HepG2 (cell line): Measurements from ENCODE around the gene OR2T34. TPM values are rescaled to one million over a fixed set of nuclear protein-coding genes. Genes with fewer than 3 reads are reported as not detected.

Experiments used
- ATAC-seq: fragments of 200-7000 bp; cut with Tn5 transposase; 3 replicates; pipeline ENCODE4 v1.9.1; 2020; ENCODE audit warnings: mild to moderate bottlenecking, moderate library complexity
- BruUV-seq: library from RNA; stranded (reverse); fragments of 400-500 nt; replicated peaks from 2 replicates; lab custom pipeline; 2021; lab: Mats Ljungman, UMichigan
- CTCF ChIA-PET: fragments of 300-600 bp; formaldehyde crosslinking; extraction: SDS; loops from one replicate; lab custom pipeline; 2021; ENCODE audit warnings: low total read pairs, inconsistent platforms, low intra/inter-chr PET ratio; lab: Yijun Ruan, JAX
- POLR2A ChIA-PET: fragments of 350-600 bp; sonication (Branson Sonifier 250); formaldehyde crosslinking; loops from one replicate; lab custom pipeline; 2020; ENCODE audit warnings: antibody characterized with exemption, inconsistent platforms; lab: Yijun Ruan, JAX
- DNase-seq: peaks from one replicate; pipeline ENCODE4 v3.0.0-alpha.2; 2015; ENCODE audit warnings: low spot score
- FAIRE-seq: peaks from 3 replicates; lab custom pipeline; 2011; peaks lifted over from hg19 to GRCh38; lab: Jason Lieb, UNC
- H2AFZ ChIP-seq: one replicate; pipeline ENCODE4 v1.6.1; 2011; ENCODE audit warnings: low read length, inconsistent platforms
- H3K27ac ChIP-seq: fragments of 300-600 bp; 3 replicates; pipeline ENCODE4 v1.8.0; 2011; ENCODE audit warnings: mixed run types, mild to moderate bottlenecking, mixed read lengths, low read length, inconsistent platforms; ENCODE audit not compliant: insufficient read depth; ENCODE audit errors: extremely low read length
- H3K27me3 ChIP-seq, 2 experiments: fragments of 200-600 bp in 1 of 2; 2 replicates in 1 of 2; 3 replicates in 1 of 2; pipeline versions ENCODE4 v1.6.0 to v1.8.0; 2011; ENCODE audit warnings: low read length in 2 of 2, mild to moderate bottlenecking in 2 of 2, moderate library complexity in 2 of 2, inconsistent platforms in 1 of 2; ENCODE audit not compliant: insufficient read depth in 2 of 2, control insufficient read depth in 1 of 2
- H3K36me3 ChIP-seq, 2 experiments: fragments of 200-600 bp in 1 of 2; replicated peaks in 1 of 2; 2 replicates in 1 of 2; 3 replicates in 1 of 2; pipeline versions ENCODE4 v1.5.1 to v1.8.0; 2011; ENCODE audit warnings: low read length in 2 of 2, inconsistent platforms in 1 of 2; ENCODE audit not compliant: insufficient read depth in 2 of 2, control insufficient read depth in 1 of 2
- H3K4me1 ChIP-seq: 2 replicates; pipeline ENCODE4 v1.5.1; 2012; ENCODE audit warnings: low read length, inconsistent platforms; ENCODE audit not compliant: insufficient read depth
- H3K4me2 ChIP-seq: 2 replicates; pipeline ENCODE4 v1.6.0; 2011; ENCODE audit warnings: low read depth, low read length, inconsistent platforms
- H3K4me3 ChIP-seq, 3 experiments: fragments of 200-600 bp in 1 of 3; sonication (generic), shearing (Covaris generic) in 1 of 3; replicated peaks in 1 of 3; 2 replicates each; pipeline ENCODE4 v1.5.1; 2011 to 2016; ENCODE audit warnings: low read length in 3 of 3, inconsistent platforms in 2 of 3, low read depth in 2 of 3, mild to moderate bottlenecking in 2 of 3, control low read depth in 1 of 3, mixed read lengths in 1 of 3; ENCODE audit not compliant: insufficient read depth in 1 of 3
- H3K79me2 ChIP-seq: one replicate; pipeline ENCODE4 v1.6.1; 2011; ENCODE audit warnings: low read length, inconsistent platforms; ENCODE audit not compliant: insufficient read depth
- H3K9ac ChIP-seq: 2 replicates; pipeline ENCODE4 v1.6.0; 2011; ENCODE audit warnings: mild to moderate bottlenecking, low read depth, low read length, inconsistent platforms; ENCODE audit not compliant: insufficient read depth
- H3K9me3 ChIP-seq: 2 replicates; pipeline ENCODE4 v1.5.1; 2012; ENCODE audit warnings: mild to moderate bottlenecking, low read length
- H4K20me1 ChIP-seq: 2 replicates; pipeline ENCODE4 v1.6.0; 2011; ENCODE audit warnings: inconsistent platforms, mild to moderate bottlenecking, low read length, moderate library complexity; ENCODE audit not compliant: insufficient read depth
- CBX5 ChIP-seq: sonication (generic); formaldehyde crosslinking; IDR thresholded peaks from 2 replicates; pipeline ENCODE4 v1.4.0; 2020; ENCODE audit warnings: missing genetic modification reagents, borderline replicate concordance
- EHMT2 ChIP-seq: fragments of 200-600 bp; sonication (generic); IDR thresholded peaks from 2 replicates; pipeline ENCODE4 v1.7.0; 2017; ENCODE audit warnings: antibody characterized with exemption, low read depth, low read length, borderline replicate concordance
- FLYWCH1 ChIP-seq: sonication (generic); formaldehyde crosslinking; IDR thresholded peaks from 2 replicates; pipeline ENCODE4 v1.8.1; 2023; ENCODE audit warnings: mild to moderate bottlenecking, missing genetic modification reagents
- JARID2 ChIP-seq: sonication (generic); formaldehyde crosslinking; IDR thresholded peaks from 2 replicates; pipeline ENCODE4 v1.8.1; 2023; ENCODE audit warnings: missing genetic modification reagents, inconsistent platforms; ENCODE audit not compliant: insufficient replicate concordance
- LBX2 ChIP-seq: sonication (generic); formaldehyde crosslinking; IDR thresholded peaks from 2 replicates; pipeline ENCODE4 v1.5.0; 2020; ENCODE audit warnings: missing genetic modification reagents, mild to moderate bottlenecking, borderline replicate concordance
- MXD1 ChIP-seq: sonication (generic); formaldehyde crosslinking; IDR thresholded peaks from 2 replicates; pipeline ENCODE4 v1.4.0; 2020; ENCODE audit warnings: mild to moderate bottlenecking, missing genetic modification reagents
- NFIB ChIP-seq: sonication (generic); formaldehyde crosslinking; IDR thresholded peaks from 2 replicates; pipeline ENCODE4 v1.9.0; 2021; ENCODE audit warnings: missing genetic modification reagents, mild to moderate bottlenecking, borderline replicate concordance
- PHF5A ChIP-seq: IDR thresholded peaks from one replicate; pipeline ENCODE4 v1.6.1; 2018; ENCODE audit warnings: low read depth, missing genetic modification reagents; ENCODE audit not compliant: unreplicated experiment
- RBAK ChIP-seq: sonication (generic); formaldehyde crosslinking; IDR thresholded peaks from 2 replicates; pipeline ENCODE4 v1.5.1; 2020; ENCODE audit warnings: mild to moderate bottlenecking, missing genetic modification reagents
- RFXANK ChIP-seq: IDR thresholded peaks from 2 replicates; pipeline ENCODE4 v1.6.1; 2016
- SRY ChIP-seq: sonication (generic); formaldehyde crosslinking; IDR thresholded peaks from 2 replicates; pipeline ENCODE4 v1.8.0; 2022; ENCODE audit warnings: mild to moderate bottlenecking, missing genetic modification reagents
- ZNF616 ChIP-seq: sonication (generic); formaldehyde crosslinking; IDR thresholded peaks from 2 replicates; pipeline ENCODE4 v1.5.0; 2020; ENCODE audit warnings: low read depth, mild to moderate bottlenecking, missing genetic modification reagents
- ZNF629 ChIP-seq: sonication (generic); formaldehyde crosslinking; conservative IDR thresholded peaks from 2 replicates; pipeline ENCODE4 v1.5.0; 2020; ENCODE audit warnings: missing genetic modification reagents
- ZNF713 ChIP-seq: sonication (generic); formaldehyde crosslinking; IDR thresholded peaks from 2 replicates; pipeline ENCODE4 v1.4.0; 2020; ENCODE audit warnings: mild to moderate bottlenecking, missing genetic modification reagents
- ZNF75D ChIP-seq: sonication (generic); formaldehyde crosslinking; IDR thresholded peaks from 2 replicates; pipeline ENCODE4 v1.8.1; 2023; ENCODE audit warnings: missing genetic modification reagents, mild to moderate bottlenecking, borderline replicate concordance
- WGBS: methylation state at CpG from one replicate; pipeline ENCODE4 v1.1.6; 2017; ENCODE audit warnings: low lambda C conversion rate; 5-methylcytosine and 5-hydroxymethylcytosine counted together
- in situ Hi-C: cut with HindIII; loops from 2 replicates; pipeline ENCODE4 v1.10.0; 2017; ENCODE audit warnings: low pct_unique_long_range_greater_than_20kb; ENCODE audit not compliant: extremely low pct_ligation_motif_present
- intact Hi-C: fragments of 100-400 bp; cut with micrococcal nuclease; formaldehyde crosslinking; loops from one replicate; pipeline ENCODE4 v1.10.0; 2022; ENCODE audit not compliant: unreplicated experiment
- polyA plus RNA-seq, 8 experiments: library from polyadenylated mRNA; depleted of rRNA in 3 of 8; stranded (reverse) in 7 of 8; unstranded in 1 of 8; fragments of >200 nt; fragmentation: Illumina TruSeq in 4 of 8; extraction: Trizol in 4 of 8; gene quantifications; 2 replicates each; pipeline versions ENCODE4 v1.2.1 to v1.2.3, GENCODE V29; 2011 to 2016; ENCODE audit warnings: low read depth in 4 of 8, missing spikeins in 1 of 8, mixed read lengths in 1 of 8; ENCODE audit not compliant: insufficient read depth in 1 of 8
- total RNA-seq, 5 experiments: library from RNA; depleted of rRNA; stranded (reverse); fragments of >200 nt; fragmentation: Illumina TruSeq; extraction: Trizol; gene quantifications; 2 replicates each; pipeline ENCODE4 v1.2.3, GENCODE V29; 2016; ENCODE audit warnings: low read depth in 1 of 5

Gene OR2T34
- total and polyA plus RNA-seq, 2 of the 13 experiments (the other 11 are each of a cell fraction or from before 2014, with no cell fraction given), result not detected

GRCh38 chr1:248618119-248618518, 43.6 kb upstream of the OR2T34 start:
- Histone ChIP-seq H3K36me3 (no peaks in the 10 kb centered on the region), H3K4me3 (no peak overlapping the region), H2AFZ (no peak overlapping the region), H3K9me3 (no peaks in the 10 kb centered on the region), H3K4me1 (no peaks in the 10 kb centered on the region), H3K27ac (no peak overlapping the region), H3K79me2 (no peaks in the 10 kb centered on the region), H3K4me2 (no peak overlapping the region), H3K9ac (no peak overlapping the region), H4K20me1 (no peaks in the 10 kb centered on the region), H3K27me3 (no peaks in the 10 kb centered on the region)
- TF ChIP-seq ZNF629 (CRISPR knock-in tag) (no peak), ZNF713 (no peak), JARID2 (CRISPR knock-in tag) (no peak), LBX2 (CRISPR knock-in tag) (no peak), ZNF616 (CRISPR knock-in tag) (no peak), ZNF75D (CRISPR knock-in tag) (no peak), FLYWCH1 (CRISPR knock-in tag) (no peak), MXD1 (CRISPR knock-in tag) (no peak), RFXANK (no peak), EHMT2 (no peak), SRY (no peak), RBAK (CRISPR knock-in tag) (no peak), NFIB (CRISPR knock-in tag) (no peak), PHF5A (CRISPR knock-in tag) (no peak), CBX5 (CRISPR knock-in tag) (no peak)
- whole genome bisulfite sequencing, result 36% methylated on average over 7 of the region's 7 CpGs
- intact Hi-C loops (no loop called here), in situ Hi-C loops (no loop called here)
- ChIA-PET CTCF (interaction anchor here (1.5 to 1.6 kb wide), 2 partner anchors 69 to 189 kb away, joined by 8 to 23 read pairs; no protein-coding TSS in a partner anchor), POLR2A (no interaction called here)
- no TSS peak for BruUV-seq
- no peak for FAIRE-seq
- no peak for DNase-seq
- ATAC-seq, result no peak
